Measurements from ENCODE around the gene ZNF324.

- TF ChIP-seq, protein P1, sequence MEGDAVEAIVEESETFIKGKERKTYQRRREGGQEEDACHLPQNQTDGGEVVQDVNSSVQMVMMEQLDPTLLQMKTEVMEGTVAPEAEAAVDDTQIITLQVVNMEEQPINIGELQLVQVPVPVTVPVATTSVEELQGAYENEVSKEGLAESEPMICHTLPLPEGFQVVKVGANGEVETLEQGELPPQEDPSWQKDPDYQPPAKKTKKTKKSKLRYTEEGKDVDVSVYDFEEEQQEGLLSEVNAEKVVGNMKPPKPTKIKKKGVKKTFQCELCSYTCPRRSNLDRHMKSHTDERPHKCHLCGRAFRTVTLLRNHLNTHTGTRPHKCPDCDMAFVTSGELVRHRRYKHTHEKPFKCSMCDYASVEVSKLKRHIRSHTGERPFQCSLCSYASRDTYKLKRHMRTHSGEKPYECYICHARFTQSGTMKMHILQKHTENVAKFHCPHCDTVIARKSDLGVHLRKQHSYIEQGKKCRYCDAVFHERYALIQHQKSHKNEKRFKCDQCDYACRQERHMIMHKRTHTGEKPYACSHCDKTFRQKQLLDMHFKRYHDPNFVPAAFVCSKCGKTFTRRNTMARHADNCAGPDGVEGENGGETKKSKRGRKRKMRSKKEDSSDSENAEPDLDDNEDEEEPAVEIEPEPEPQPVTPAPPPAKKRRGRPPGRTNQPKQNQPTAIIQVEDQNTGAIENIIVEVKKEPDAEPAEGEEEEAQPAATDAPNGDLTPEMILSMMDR (optimal IDR thresholded peaks at IDR 0.05 in 1 of 3, IDR thresholded peaks at IDR 0.05 in 1 of 3, conservative IDR thresholded peaks at IDR 0.05 in 1 of 3; ENCODE audit: extremely low read depth in 1 of 3, insufficient read depth in 2 of 3, low read length in 3 of 3), result no peak
- no peak for TF ChIP-seq EZH2 (IDR thresholded peaks at IDR 0.05; ENCODE audit: low read length)
Measured at GRCh38 chr19:58479303-58479702, 12.4 kb downstream of the ZNF324 start.
